ENCODE data around the gene ZNF668. TPM values are rescaled to one million over a fixed set of nuclear protein-coding genes. Genes with fewer than 3 reads are reported as not detected.

Gene ZNF668
- polyA plus RNA-seq, 3 donors, result 3.3 to 7.1 (median 6.3) TPM

GRCh38 chr16:31072540-31073141, 1.4 kb downstream of the ZNF668 start:
- WGBS, 3 donors, result 1 to 3% (median 2%) methylated on average over 27 of the region's 27 CpGs
- H3K27ac ChIP-seq (ENCODE audit: low read depth, low read length), result no peak overlapping the region

- H3K27ac ChIP-seq (ENCODE audit: low read depth, low read length), result no peak overlapping the region
- 37 to 40% (median 39%) methylated on average over 4 of the region's 4 CpGs for WGBS, 3 donors
These were observed 2.2 kb downstream of the ZNF668 start for GRCh38 chr16:31071861-31072260.

GRCh38 chr16:31067342-31067741, 6.7 kb downstream of the ZNF668 start:
- no peak overlapping the region for H3K27ac ChIP-seq (ENCODE audit: low read depth, low read length)
- WGBS, 3 donors, result 81 to 94% (median 93%) methylated on average over 3 of the region's 3 CpGs

- 47 to 76% (median 56%) methylated on average over 4 of the region's 4 CpGs for WGBS, 3 donors
These were observed 9.1 kb downstream of the ZNF668 start for GRCh38 chr16:31064882-31065461.

GRCh38 chr16:31063843-31064611, 10.0 kb downstream of the ZNF668 start:
- WGBS, 3 donors, result 82 to 93% (median 89%) methylated on average over 56 of the region's 56 CpGs
- H3K27ac ChIP-seq (ENCODE audit: low read depth, low read length), result no peak overlapping the region

More at GRCh38 chr16:31064882-31065461, 9.1 kb downstream of the ZNF668 start:
- no peak overlapping the region for H3K27ac ChIP-seq (ENCODE audit: low read depth, low read length)

- WGBS, 3 donors, result 90 to 97% (median 94%) methylated on average over 9 of the region's 9 CpGs
- no peak overlapping the region for H3K27ac ChIP-seq (ENCODE audit: low read depth, low read length)
These were observed 10.6 kb downstream of the ZNF668 start for GRCh38 chr16:31063495-31063842.

- no peak overlapping the region for H3K27ac ChIP-seq (ENCODE audit: low read depth, low read length)
These were observed 12.1 kb downstream of the ZNF668 start for GRCh38 chr16:31061813-31062440.

GRCh38 chr16:31061126-31061812, 12.8 kb downstream of the ZNF668 start:
- no peak overlapping the region for H3K27ac ChIP-seq (ENCODE audit: low read depth, low read length)
- 93 to 95% (median 95%) methylated on average over 38 to 42 of the region's 42 CpGs for WGBS, 3 donors

More at GRCh38 chr16:31061813-31062440, 12.1 kb downstream of the ZNF668 start:
- WGBS, 3 donors, result 96 to 97% (median 97%) methylated on average over 54 of the region's 54 CpGs

- 89 to 96% (median 94%) methylated on average over 2 to 4 of the region's 4 CpGs for WGBS, 3 donors
- H3K27ac ChIP-seq (ENCODE audit: low read depth, low read length), result no peak overlapping the region
These were observed 18.4 kb downstream of the ZNF668 start for GRCh38 chr16:31055613-31056012.

GRCh38 chr16:31052114-31052513, 21.9 kb downstream of the ZNF668 start:
- no peak overlapping the region for H3K27ac ChIP-seq (ENCODE audit: low read depth, low read length)
- 43 to 84% (median 59%) methylated on average over 2 of the region's 2 CpGs for WGBS, 3 donors

GRCh38 chr16:31050280-31051030, 23.6 kb downstream of the ZNF668 start:
- 71 to 89% (median 80%) methylated on average over 10 of the region's 10 CpGs for WGBS, 3 donors
- H3K27ac ChIP-seq (ENCODE audit: low read depth, low read length), result no peak overlapping the region

GRCh38 chr16:31043898-31044481, 30.1 kb downstream of the ZNF668 start:
- H3K27ac ChIP-seq (ENCODE audit: low read depth, low read length), result no peak overlapping the region

GRCh38 chr16:31043352-31043751, 30.7 kb downstream of the ZNF668 start:
- WGBS, 3 donors, result 73 to 97% (median 95%) methylated on average over 1 of the region's 1 CpG
- no peak overlapping the region for H3K27ac ChIP-seq (ENCODE audit: low read depth, low read length)

More at GRCh38 chr16:31043898-31044481, 30.1 kb downstream of the ZNF668 start:
- 89 to 98% (median 93%) methylated on average over 4 of the region's 4 CpGs for WGBS, 3 donors

GRCh38 chr16:31042866-31043265, 31.2 kb downstream of the ZNF668 start:
- no peak overlapping the region for H3K27ac ChIP-seq (ENCODE audit: low read depth, low read length)
- 80 to 92% (median 92%) methylated on average over 10 of the region's 10 CpGs for WGBS, 3 donors

GRCh38 chr16:31038993-31039392, 35.0 kb downstream of the ZNF668 start:
- 92 to 100% (median 93%) methylated on average over 2 of the region's 2 CpGs for WGBS, 3 donors
- H3K27ac ChIP-seq (ENCODE audit: low read depth, low read length), result no peak overlapping the region

- WGBS, 3 donors, result 45 to 64% (median 55%) methylated on average over 2 of the region's 2 CpGs
- no peak overlapping the region for H3K27ac ChIP-seq (ENCODE audit: low read depth, low read length)
These were observed 37.3 kb downstream of the ZNF668 start for GRCh38 chr16:31036691-31037090.

- H3K27ac ChIP-seq (ENCODE audit: low read depth, low read length), result peak overlapping the region; percentile 11
- 0 to 1% (median 0%) methylated on average over 47 of the region's 47 CpGs for WGBS, 3 donors
These were observed 40.1 kb downstream of the ZNF668 start for GRCh38 chr16:31033709-31034492.

Data from adipose tissue (tissue), 3 donors.